Stimulated activated CD8-positive, alpha-beta memory T cell treated with anti-CD3 and anti-CD28 coated beads, Interleukin-15, amount 100 ng/mL, for 4 hours (primary cell): ENCODE data around the gene CTTNBP2NL.
"Not testable (repeated sequence)": the region's sequence is repeated elsewhere in the genome, so short reads cannot be mapped to it uniquely, and the experiment has no call there.

Experiments
- DNase-seq, 2 donors: peaks; one replicate each; pipeline ENCODE4 v3.0.0-alpha.2; 2020; ENCODE audit warnings: low read depth in 2 of 2

CTTNBP2NL gene

DNA sequence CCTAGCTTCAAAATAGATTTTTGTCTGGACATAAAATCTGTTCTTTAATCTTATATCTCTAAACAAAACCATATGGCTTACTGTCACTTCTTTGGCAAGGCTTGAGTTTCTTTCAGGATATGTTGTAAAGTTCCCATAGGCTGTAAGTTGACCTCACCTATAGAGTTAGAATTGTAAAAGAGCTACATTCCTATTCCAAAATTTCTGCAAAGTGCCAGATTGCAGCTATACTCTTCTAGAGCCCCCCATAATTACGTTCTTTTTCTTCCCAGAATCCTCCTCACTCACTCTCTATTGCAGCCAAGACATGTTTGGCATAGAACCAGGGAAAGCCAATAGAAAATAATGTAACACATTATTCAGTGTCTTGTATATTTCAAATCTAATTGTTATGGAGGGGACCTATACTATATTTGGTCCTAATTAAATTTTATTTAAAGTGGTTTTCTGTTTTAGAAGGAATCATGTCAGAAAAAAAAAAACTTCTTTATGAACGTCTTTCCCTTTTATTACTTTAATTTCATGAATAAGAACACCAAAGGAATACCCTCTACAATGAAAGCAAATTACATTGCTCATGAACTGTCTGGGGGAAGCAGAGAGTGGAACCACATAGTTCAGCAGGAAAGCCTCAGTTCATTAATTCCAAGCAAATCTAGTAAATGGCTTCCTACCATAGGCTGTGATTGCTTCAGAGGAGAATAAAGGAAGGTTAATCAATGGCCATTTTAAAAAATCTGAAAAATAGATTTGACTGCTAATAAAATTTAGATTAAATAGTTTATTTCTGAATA is 22.3 kb downstream of the CTTNBP2NL start:
- DNase-seq: no peak

DNA sequence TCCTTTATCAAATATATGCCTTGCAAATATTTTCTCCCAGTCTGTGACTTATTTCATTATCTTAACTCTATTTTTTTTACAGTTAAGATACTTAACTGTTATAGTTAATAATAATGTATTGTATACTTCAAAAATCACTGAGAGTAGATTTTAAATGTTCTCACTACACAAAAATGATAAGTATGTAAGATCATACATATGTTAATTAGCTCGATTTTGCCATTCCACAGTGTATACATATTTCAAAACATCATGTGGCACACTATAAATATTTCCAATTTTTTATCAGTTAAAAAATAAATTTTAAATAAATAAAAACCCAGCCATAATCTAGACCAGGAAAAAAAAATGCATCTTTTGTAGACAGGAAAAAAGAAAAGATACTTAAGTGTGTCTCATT is 27.2 kb downstream of the CTTNBP2NL start:
- no peak for DNase-seq

DNA sequence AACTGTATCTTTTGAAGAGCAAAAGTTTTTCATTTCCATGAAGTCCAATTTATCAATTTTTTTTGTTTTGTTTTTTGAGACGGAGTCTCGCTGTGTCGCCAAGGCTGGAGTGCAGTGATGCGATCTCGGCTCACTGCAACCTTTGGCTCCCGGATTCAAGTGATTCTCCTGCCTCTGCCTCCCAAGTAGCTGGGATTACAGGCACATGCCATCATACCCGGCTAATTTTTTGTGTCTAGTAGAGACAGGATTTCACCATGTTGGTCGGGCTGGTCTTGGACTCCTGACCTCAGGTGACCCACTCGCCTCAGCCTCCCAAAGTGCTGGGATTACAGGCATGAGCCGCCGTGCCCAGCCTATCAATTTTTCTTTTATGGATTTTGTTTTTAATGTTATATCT is 27.7 kb downstream of the CTTNBP2NL start:
- not testable (repeated sequence) for DNase-seq

DNA sequence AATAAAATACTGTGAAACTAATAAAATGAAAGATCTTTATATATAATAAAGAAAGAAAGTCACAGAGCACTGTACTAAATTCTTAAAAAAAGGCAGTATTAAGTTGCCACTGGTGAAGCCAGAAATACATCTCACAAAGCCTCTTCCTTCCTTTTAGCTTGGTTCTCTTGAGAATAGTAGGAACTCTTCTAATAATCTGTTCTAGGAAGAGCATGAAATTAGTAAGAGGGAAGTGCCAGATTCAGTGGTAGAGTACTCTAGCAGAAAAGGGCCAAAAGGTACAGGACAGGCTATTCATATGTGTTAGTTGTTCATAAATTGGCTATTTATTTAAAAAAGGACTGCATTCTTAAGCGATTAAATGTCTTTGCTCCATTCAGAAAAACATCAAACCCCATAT is 33.7 kb downstream of the CTTNBP2NL start:
- DNase-seq: no peak

DNA sequence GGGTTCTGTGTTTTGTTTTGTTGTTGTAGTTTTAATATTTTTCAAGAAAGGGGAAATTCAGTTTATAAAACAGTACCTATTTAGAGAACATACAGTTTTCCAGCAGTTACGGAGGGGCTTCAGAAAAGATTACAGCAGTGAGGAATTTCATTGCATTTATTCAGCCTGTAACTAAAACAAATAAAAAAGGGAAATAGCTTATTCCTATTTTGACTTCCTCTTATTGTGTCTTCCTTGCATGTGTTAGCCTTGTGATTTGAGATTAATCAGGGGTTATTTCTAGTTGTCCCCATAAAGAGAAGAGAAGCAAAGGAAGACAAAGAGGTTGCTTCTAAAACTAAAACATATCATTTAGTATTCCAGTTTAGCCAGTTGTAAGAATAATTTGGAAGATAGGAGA is 35.0 kb downstream of the CTTNBP2NL start:
- no peak for DNase-seq

DNA sequence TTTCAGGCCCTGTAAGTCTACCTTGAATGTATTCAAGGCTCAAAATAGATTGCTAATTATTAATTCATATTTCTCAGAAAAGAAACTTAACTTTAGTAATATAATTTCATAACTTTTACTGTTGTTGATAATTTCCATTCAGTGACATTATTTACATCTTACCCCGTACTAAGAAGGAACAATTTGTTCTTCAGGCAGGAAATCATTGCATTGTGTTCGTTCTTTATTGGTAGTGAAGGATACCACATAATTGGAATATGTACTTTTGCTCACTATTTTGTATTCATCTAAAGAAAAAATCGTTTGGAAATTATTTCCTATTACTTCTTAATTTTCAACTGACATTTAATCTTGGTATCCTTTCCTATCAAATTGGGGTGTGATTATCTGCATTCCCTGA is 39.4 kb downstream of the CTTNBP2NL start:
- DNase-seq: no peak

DNA sequence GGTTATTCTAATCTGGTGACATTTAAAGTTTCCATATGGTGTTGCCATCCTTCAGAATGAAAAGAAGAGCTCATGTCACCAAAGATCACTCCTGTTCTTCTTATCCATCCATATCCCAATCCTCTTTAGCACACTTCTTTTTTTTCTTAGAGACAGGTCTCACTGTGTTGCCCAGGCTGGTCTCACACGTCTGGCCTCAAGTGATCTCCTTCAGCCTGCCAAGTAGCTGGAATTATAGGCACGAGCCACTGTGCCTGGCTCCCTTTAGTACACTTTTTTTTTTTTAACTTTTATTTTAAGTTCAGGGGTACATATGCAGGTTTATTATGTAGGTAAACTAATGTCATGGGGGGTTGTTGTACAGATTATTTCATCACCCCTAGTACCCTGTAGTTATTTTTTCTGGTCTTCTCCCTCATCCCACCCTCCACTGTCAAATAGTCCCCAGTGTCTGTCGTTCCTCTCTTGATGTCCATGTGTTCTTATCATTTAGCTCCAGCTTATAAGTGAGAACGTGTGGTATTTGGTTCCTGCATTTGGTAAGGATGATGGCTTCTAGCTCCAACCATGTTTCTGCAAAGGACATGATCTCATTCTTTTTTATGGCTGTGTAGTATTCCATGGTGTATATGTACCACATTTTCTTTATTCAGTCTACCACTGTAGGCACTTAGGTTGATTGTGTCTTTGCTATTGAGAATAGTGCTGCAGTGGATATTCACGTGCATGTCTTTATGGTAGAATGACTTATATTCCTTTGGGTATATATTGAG is 40.6 kb downstream of the CTTNBP2NL start:
- no peak for DNase-seq

DNA sequence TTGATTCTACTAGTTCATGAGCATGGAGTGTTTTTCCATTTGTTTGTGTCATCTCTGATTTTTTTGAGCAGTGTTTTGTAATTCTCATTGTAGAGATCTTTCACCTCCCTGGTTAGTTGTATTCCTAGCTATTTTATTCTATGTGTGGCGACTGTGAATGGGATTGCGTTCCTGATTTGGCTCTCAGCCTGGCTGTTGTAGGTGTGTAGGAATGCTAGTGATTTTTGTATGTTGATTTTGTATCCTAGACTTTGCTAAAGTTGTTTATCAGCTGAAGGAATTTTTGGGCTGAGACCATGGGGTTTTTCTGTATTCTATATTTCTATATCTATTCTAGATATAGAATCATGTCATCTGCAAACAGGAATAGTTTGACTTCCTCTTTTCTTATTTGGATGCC is 42.1 kb downstream of the CTTNBP2NL start:
- DNase-seq: not testable (repeated sequence)

DNA sequence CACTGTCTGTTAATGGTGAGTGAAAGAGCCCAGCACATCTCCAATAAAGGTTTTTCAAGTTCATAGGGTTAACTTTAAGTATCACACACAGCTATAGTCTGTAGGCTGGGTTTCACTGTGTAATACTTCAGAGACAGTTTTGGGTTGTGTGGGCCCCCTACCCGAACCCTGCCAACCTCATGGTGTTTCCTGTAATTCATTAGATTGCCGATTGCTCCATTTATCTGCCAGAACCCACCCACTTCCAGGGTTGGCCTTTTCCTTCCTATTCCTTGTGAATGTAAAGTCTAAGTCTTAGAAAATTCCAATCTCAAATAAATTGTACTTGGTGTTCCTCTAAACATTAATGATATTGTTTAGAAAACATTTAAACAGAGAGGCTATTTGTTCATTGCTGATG is 43.6 kb downstream of the CTTNBP2NL start:
- DNase-seq: no peak

DNA sequence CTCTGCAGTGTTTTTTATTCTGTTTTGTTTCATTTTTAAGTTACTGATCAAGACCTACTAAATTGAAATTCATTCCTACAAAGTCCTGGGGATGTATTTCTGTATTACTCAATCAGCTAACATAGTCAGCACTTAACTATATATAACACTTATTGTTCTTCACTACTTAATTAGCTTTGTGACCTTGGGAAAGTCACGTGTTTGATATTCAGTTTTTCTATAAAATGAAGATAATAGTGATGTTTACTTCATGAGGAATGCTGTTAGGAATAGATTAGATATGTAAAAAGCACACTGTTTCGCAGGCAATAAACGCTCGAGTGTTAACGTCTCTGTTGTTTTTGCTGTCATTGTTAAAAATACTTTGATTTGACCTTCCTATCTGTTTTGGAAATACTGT is 44.6 kb downstream of the CTTNBP2NL start:
- no peak for DNase-seq

DNA sequence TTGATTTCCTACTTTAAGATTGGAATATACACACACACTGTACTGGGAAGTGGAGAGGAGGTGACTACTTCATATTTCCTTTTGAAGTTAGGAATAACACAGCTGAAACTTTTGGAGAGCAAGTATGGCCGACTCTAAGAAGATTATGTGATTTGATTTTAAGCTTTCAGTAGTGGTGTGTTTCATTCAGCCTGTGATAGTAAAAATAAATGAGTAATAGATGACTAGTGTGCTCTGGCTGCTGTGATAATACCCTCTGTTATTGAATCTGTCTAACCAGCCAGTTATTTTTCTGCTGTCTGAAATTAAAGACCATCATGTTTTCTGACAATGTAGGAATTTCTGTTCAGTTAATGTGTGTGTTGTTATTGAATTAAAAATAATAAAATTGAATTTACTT is 48.3 kb downstream of the CTTNBP2NL start:
- no peak for DNase-seq

DNA sequence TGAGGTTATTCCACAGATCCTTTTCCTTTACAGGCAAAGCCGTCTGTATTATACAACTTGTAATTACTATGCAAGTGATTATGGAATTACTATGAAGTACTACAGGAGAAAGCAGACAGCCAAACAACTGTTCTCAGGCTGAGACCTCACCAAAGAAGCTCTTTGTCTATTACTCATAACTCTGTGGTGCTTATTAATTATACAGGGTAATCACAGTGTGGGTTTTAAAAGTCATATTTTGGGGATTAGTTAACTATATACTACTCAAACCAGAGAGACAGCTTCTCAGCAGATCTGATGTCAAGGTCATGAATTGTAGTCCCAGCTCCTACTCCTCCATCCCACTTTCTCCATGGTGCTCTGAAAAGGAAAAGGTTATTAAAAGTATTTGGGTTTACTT is 49.6 kb downstream of the CTTNBP2NL start:
- DNase-seq: no peak

DNA sequence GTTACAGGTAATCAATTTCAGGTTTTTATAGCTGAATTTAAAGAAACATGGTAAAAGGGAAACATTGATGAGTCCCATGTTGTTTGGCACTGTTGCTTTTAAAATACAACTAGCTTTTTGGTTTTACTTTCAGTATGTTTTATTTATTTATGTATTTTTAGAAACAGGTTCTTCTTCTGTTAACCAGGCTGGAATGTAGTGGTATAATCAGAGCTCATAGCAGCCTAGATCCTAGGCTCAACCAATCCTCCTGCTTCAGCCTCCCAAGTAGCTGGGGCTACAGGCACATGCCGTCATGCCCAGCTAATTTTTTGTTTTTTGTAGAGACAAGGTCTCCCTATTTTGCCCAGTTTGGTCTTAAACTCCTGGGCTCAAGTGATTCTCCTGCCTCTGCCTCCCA is 50.4 kb downstream of the CTTNBP2NL start:
- no peak for DNase-seq

DNA sequence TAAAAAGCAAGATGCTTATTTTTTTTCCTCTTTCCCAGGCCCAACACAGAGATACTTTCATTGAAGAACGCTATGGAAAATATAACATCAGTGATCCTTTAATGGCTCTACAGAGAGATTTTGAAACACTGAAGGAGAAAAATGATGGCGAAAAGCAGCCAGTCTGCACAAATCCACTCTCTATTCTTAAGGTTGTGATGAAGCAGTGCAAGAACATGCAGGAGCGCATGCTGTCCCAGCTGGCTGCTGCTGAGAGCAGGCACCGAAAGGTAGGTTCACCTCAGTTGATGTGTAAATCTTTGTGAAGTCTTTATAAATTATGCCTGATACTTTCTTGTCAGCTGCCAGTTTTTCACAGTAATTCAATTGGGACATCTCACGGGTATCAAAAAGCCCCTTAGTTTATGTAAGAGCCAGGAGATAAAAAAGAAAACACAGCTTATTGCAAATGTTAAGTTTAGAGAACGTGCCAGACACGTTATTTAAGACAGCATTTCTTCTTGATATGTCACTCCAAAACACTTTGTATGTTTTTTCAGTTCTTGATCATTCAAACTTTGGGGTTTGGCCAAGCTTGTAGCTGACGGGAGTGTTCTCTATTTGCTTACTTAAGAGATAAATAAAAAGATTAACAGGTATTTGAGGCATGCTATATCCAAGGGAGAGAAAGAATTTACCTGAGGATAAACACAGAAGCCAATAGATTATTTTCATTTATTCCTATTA is 53.1 kb downstream of the CTTNBP2NL start:
- DNase-seq: no peak

DNA sequence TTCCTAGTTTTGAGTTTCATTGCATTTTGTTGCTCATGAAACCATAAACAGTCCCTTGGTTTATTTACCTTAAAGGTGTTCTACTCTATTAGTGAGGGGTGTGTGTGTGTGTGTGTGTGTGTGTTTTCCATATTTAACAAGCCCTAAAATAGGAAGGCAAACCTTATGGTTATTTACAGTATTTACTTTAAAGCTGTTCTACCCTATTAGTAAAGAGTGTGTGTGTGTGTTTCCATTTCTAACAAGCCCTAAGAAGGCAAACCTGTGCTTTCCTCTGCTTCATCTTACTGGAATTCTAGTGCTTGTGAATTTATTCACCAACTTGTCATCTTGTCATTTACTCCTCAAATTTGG is 53.6 kb downstream of the CTTNBP2NL start:
- no peak for DNase-seq

DNA sequence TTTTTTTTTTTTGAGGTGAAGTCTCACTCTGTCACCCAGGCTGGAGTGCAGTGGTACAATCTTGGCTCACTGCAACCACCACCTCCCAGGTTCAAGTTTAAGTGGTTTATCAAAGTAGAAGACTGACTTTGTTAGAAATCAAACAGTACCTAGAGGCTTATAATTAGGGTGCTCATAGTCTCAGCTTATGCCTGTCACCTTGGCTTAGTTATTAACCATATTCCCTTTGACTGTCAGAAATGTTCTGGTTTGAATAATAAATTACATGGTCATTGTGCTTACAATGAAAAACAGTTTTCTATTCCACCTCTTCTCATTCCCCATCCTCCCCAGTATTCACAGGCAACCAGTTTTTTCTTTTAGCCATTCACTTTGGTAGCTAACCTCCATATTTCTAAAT is 54.8 kb downstream of the CTTNBP2NL start:
- DNase-seq: no peak

DNA sequence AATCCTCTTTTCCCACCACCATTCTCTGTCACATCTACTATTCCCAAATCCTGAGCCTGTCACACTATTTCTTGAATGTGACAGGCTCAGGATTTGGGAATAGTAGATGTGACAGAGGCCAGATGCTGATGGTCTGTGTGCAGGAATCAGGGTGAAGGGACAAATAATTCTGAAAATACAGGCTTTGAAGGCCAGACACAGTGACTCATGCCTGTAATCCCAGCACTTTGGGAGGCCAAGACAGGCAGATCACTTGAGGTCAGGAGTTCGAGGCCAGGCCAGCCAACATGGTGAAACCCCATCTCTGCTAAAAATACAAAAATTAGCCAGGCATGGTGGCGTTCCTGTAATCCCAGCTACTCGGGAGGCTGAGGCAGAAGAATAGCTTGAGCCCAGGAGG is 55.3 kb downstream of the CTTNBP2NL start:
- not testable (repeated sequence) for DNase-seq

DNA sequence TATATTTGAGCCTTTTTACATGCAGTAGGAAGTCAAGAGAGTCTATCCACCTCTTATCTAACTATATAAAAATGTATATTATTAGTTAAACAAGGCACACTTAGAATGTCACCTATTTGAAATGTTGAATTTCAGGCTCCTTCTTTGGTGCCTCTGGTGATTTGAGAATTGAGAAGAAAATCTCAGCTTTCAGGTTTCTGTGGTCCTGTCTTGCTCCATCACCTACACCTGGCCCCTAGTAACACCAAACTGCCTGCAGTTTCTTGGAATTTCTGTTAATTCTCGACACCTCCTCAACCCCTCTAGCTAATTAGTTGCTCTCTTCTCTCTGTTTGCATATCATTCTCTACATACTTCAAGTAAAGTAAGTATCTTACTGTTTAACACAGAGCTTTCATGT is 57.9 kb downstream of the CTTNBP2NL start:
- DNase-seq: no peak

DNA sequence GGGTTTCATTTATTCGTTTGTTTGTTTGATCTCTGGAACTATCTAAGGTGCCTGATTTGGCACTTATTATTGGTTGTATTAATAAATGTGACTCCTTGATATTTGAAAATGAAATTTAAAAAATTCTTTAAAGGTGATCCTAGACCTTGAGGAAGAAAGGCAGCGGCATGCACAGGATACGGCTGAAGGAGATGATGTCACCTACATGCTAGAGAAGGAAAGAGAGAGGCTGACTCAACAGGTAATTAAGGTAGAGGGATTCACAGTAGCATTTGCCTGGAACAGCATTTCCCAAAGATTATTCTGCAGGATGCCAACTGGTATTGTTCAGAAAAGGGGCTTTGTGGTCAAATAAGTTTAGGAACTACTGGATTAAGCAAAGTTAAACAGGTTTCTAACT is 58.3 kb downstream of the CTTNBP2NL start:
- DNase-seq: no peak

DNA sequence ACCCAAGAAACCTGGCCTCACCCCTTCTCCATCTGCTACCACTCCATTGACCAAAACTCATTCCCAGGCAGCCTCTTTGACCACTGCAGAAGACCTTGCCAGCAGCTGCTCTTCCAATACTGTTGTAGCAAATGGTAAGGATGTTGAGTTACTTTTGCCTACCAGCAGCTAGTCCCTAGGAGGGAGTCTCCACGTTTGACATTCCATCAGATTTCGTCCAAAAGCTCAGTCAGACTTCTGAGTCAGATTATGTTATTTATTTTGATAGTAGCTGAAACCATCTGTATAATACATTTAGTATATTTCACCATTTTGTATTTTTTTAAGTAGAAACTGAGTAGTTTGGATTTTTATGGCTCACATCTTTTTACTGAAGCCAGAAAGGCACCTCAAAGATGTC is 61.2 kb downstream of the CTTNBP2NL start:
- DNase-seq: no peak

DNA sequence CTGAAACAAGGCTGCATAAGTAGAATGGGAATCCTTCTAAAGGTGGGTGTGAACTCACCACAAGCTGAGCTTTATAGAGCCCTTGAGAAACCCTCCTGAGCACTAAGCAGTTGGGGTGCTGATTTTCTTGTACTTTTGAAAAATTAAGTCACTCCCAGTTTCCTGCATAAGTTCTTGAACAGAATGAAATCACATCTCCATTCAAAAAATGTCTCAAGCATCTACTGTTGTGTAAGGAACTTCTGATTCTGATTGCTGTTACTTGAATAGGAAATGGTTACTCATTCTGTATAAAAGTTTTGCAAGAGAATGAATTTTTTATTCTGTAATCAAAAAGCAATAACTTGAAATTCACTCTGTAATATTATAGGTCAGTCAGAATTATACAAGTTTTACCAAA is 61.9 kb downstream of the CTTNBP2NL start:
- no peak for DNase-seq

DNA sequence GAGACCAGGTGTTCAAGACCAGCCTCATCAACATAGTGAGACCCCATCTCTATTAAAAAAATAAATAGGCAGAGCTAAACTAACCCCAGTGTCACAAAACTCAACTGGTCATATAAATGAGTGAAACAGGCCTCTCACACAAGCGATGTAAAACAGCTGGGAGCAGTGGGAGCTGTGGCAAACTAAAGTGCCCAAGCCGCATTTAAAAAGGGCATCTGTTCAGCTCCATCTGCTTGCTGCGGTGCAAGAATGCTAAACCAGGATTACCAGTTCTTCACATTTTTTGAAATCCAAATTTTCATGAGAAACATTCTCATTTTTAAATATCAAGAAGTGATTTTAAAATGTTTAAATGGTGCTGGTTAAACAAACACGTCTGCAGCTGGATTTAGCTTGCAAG is 62.7 kb downstream of the CTTNBP2NL start:
- no peak for DNase-seq

DNA sequence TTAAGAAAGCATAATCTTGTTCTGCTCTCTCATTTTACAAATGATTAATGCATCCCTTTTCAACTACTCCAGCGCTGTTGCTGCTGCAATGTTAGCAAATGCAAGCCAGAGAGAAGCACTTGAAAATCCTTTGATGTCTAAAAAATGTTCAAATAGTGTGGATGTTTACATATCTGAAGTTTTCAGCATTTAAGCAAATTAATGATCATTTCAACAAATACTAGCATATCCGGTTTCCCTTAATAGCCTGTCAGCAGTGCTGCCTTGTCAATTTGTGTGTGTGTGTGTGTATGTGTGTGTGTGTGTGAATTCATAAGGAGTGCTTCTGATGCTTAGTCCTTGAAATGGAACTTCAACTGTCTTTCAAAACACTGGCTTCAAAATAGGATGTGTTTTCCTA is 64.6 kb downstream of the CTTNBP2NL start:
- DNase-seq: no peak
